Pulmonary artery endothelial cell (primary cell): ENCODE results near the gene MBD5. TPM values are rescaled to one million over a fixed set of nuclear protein-coding genes. Genes with fewer than 3 reads are reported as not detected.
"Not testable (repeated sequence)": the region's sequence is repeated elsewhere in the genome, so short reads cannot be mapped to it uniquely, and the experiment has no call there.

Source experiments
- DNase-seq: peaks from one replicate; pipeline ENCODE4 v3.0.0-alpha.2; 2011; ENCODE audit warnings: low read depth, low spot score
- total RNA-seq: library from RNA; depleted of rRNA; stranded (reverse); fragments of >200 nt; gene quantifications from 2 replicates; pipeline ENCODE4 v1.2.3, GENCODE V29; 2014

Gene MBD5
- total RNA-seq, 1 donor from 2014 or later: 7.3 TPM

DNA sequence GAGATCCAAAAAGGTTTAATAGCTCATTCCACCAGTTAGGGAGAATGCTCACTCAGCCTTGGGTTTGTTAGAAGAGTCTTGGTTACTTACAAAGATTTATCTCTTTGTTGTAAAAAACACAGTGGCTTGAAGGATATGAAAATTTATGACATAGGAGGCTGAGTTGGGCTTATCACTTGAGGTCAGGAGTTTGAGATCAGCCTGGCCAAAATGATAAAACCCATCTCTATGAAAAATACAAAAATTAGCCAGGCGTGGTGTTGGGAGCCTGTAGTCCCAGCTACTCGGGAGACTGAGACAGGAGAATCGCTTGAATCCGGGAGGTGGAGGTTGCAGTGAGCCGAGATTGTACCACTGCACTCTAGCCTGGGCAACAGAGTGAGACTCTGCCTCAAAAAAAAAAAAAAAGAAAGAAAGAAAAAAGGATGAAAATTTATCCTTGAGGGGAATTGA lies 522.2 kb downstream of the MBD5 start:
- not testable (repeated sequence) for DNase-seq

DNA sequence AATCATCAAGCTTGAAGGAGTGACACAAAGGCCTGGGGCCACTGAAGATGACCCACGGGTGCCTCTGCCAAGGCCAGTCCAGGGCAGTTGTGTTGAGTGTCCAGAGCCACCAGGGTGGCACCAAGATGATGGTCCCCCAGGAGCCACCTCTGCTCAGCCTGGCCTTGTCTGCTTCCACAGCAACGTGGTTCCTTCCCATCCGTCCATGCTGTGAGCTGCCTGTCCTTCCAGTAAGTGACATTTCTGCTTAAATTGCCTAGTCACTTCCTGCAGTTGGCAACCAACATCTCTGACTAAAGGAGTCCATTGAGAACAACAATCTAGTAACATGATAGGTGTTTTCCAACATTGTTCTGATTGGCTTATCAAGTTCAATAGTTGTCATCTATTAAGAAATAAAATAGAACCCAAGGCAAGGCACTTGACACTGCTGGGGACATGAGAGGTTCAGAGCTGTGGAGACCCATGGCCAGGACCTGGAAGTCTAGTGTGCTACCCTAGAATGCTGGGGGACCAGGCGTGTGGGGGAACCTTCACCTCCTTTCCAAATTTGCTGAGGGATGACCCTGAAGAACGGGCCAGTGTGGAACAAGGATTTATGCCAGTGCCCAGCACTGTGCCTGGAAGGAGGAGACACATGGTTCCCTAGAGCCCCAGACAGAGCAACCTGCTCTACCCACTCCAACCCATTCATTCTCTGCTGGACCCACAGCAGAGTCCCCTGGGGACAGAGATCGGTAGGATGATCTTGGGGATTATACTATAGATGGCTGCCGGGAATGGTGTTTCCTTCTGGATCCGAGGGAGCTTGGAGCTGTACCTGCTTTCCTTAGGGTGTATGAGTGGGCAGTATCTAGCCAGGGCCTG lies 524.7 kb downstream of the MBD5 start:
- no peak for DNase-seq

DNA sequence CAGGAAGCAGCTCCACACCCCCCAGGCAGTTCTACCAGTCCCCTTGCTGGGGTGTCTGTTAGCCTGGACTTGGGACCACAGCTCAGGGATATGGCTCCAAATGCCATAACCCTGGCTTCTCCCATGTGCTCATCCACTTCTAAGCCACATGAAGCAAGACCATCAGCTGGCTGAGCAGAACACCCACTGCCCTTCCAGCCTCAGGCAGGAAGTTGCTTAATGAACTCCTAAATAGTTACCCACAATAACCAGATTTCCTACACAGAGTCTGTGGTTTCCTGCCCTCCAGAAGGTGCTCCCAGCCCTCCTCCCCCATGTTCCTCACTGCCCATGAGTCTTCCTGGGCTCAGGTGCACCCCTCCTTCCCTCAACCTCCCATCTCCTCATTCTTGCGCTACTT lies 525.4 kb downstream of the MBD5 start:
- no peak for DNase-seq

- DNase-seq: no peak
These were observed 528.0 kb downstream of the MBD5 start for GRCh38 chr2:148548716-148549400.

GRCh38 chr2:148552675-148553331 lies 531.9 kb downstream of the MBD5 start:
- DNase-seq: no peak

GRCh38 chr2:148553332-148553887 lies 532.5 kb downstream of the MBD5 start:
- DNase-seq: no peak

DNA sequence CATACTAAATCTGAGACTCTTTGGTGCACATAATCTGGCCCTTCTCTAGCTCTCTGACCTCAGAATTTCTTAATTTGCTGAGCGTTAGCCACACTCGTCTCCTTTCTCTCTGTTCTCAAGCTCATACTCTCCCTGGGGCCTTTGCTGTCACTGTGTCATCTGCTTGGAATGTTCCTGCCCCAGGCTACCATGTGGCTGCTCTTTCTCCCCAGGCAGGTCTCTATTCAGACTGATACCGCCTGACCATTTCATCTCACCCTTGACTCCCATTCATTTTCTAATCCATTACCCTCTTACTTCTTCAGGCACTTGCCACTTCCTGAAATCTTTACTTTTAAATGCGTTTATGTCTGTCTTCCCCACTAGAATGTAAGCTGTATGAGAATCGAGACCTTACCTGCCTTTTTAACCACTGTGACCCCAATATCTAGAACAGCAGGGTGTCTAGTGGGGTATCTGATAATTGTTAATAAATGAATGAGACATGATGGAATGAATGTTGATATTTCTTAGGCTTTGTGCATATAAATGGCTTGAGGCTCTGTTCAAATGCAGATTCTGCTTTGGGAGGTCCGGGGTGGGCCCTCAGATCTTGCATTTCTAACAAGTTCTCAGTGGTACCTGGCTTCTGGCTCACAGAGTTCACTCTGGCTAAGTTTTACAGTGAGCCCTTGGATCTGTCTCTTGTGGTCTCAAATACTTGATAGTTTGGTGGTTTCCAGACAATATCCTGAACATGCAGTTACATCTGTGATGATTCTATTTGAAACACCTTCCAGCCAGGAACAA lies 533.8 kb downstream of the MBD5 start:
- DNase-seq: no peak

DNA sequence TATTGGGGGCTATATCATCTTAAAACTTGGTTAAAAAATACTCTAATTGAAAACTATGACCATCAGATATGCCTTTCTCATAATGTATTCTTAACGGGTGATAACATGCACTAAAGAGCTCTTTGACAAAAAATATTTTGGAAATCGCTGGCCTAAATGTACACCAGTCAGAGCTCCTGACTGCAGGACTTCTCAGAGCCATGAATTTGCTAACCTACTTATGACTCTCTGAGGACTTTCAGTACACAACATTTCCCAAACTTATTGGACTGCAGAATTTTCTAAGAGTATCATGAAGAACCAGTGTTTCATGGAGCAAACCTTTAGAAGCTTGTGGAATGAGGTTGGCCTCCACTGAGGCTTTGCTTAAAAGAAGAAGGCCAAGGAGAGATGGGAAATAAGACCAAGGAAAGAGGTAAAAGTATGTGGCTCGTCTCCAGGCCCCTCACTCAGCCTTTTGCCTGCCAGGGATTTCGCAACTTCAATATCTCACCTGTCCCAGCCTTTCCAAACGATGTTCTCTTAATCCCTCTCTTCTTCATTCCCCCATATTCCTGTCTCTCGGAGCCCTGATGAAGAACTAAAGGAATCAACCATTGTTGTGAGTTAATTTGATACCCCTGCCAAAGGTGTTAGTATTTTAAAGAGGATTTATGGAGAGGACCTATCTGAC lies 534.9 kb downstream of the MBD5 start:
- DNase-seq: no peak

DNA sequence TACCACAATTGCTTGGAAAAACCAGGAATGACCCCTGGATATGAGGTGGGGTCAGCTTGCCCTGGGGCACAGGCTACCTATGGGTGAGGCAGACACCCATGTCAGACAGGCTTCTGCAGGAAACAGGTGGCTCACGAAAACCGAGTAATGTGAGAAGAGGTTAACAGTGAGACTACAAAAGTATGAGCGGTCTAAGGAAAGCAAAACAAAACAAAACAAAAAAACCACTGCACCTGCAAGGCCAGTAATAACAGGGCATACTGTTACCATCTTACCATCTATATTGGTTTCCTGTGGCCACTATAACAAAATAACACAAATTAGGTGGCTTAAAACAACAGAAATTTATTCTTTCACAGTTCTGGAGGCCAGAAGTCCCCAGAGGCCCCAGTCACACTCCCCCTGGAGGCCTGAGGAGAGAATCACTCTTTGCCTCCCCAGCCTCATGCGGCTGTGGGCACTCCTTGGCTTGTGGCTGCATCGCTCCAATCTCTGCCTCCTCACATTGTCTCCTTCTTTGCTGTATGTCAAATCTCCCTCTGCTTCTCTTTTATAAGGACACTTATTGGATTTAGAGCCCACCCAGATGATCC lies 537.0 kb downstream of the MBD5 start:
- no peak for DNase-seq

- no peak for DNase-seq
These were observed 539.6 kb downstream of the MBD5 start for GRCh38 chr2:148560496-148560895.

DNA sequence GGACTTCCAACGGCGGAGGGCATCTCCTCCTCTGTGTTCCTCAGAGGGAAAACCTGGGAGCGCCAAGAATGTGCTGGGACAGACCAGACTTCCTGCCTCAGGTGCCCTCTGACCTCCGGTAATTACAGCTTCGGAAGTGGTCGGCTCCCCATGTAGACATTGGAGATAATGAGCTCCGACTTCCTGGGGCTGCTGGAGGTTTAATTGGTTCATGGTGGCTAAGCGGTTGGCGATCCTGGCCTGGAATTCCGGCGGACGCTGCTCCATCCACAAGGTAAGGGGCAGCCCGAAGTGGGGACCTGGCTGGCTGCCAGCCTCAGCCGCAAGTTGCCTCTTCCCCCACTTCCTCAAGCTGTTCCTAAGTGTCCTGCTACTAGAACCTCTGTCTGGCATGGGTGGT lies 540.5 kb downstream of the MBD5 start:
- no peak for DNase-seq

GRCh38 chr2:148565272-148565894 lies 544.5 kb downstream of the MBD5 start:
- DNase-seq: no peak

Other genes starting within 250 kb of the MBD5 start
- gene ACVR2A, start 176.1 kb upstream of the MBD5 start, total RNA-seq: 5.7 and 6.3 TPM in 2 replicates
- gene ORC4, start 354 bp upstream of the MBD5 start, total RNA-seq: 25.9 and 51.6 TPM in 2 replicates